Prostate gland (tissue), 2 donors: ENCODE data around the gene DDX39B. TPM values are rescaled to one million over a fixed set of nuclear protein-coding genes. Genes with fewer than 3 reads are reported as not detected.

Experiments
- DNase-seq: peaks from one replicate; pipeline ENCODE4 v3.0.0-alpha.2; 2019; ENCODE audit warnings: low spot score
- H3K27ac ChIP-seq, 2 donors: fragments of 200-600 bp; sonication (generic); 2 replicates each; pipeline ENCODE4 v1.5.1; 2017 to 2019
- H3K27me3 ChIP-seq: fragments of 200-600 bp; sonication (generic); replicated peaks from 2 replicates; pipeline ENCODE4 v1.5.1; 2019; ENCODE audit not compliant: insufficient read depth
- H3K36me3 ChIP-seq, 2 donors: fragments of 200-600 bp; sonication (generic); 1 replicate in 1 of 2; 2 replicates in 1 of 2; pipeline versions ENCODE4 v1.5.1 to v1.8.1; 2017 to 2019
- H3K4me1 ChIP-seq: fragments of 200-600 bp; sonication (generic); replicated peaks from 2 replicates; pipeline ENCODE4 v1.5.1; 2019
- H3K4me3 ChIP-seq, 2 donors: fragments of 200-600 bp; sonication (generic); 2 replicates each; pipeline ENCODE4 v1.5.1; 2017 to 2019
- H3K9me3 ChIP-seq: fragments of 200-600 bp; sonication (generic); 2 replicates; pipeline ENCODE4 v1.5.1; 2017
- POLR2A ChIP-seq: fragments of 450-650 bp; IDR thresholded peaks from one replicate; pipeline ENCODE4 v1.6.1; 2016; ENCODE audit warnings: antibody characterized with exemption, mild to moderate bottlenecking
- POLR2AphosphoS5 ChIP-seq: sonication (generic); formaldehyde crosslinking; IDR thresholded peaks from one replicate; pipeline ENCODE4 v1.6.1; 2017; ENCODE audit warnings: antibody characterized with exemption
- WGBS: methylation state at CpG from one replicate; pipeline ENCODE4 v1.1.5; 2018; 5-methylcytosine and 5-hydroxymethylcytosine counted together
- intact Hi-C: fragments of 100-400 bp; cut with DNase I; formaldehyde crosslinking; loops from one replicate; pipeline ENCODE4 v1.14.2; 2022
- total RNA-seq, 2 donors: library from RNA; depleted of rRNA; stranded (reverse); fragments of >200 nt; gene quantifications; one replicate each; pipeline ENCODE4 v1.1.0, GENCODE V29; 2016
- TF ChIP-seq, protein P1 (sequence below), 4 experiments: fragments of 200-600 bp in 2 of 4; fragments of 450-650 bp in 2 of 4; sonication (generic) in 2 of 4; IDR thresholded peaks; 1 replicate in 3 of 4; 2 replicates in 1 of 4; pipeline ENCODE4 v1.5.1; 2016 to 2019; ENCODE audit warnings: antibody characterized with exemption in 4 of 4, mild to moderate bottlenecking in 2 of 4, moderate library complexity in 2 of 4

DDX39B gene
- total RNA-seq, 2 donors from 2014 or later: 227 to 390 TPM

GRCh38 chr6:31529329-31530150 lies 12.3 kb downstream of the DDX39B start:
- H3K36me3 ChIP-seq: peaks cover 11 to 14% of the 10 kb centered on the region in 2 donors
- DNase-seq: no peak
- H3K27ac ChIP-seq: no peak overlapping the region
- no peaks in the 10 kb centered on the region for H3K27me3 ChIP-seq
- TF ChIP-seq, protein P1, sequence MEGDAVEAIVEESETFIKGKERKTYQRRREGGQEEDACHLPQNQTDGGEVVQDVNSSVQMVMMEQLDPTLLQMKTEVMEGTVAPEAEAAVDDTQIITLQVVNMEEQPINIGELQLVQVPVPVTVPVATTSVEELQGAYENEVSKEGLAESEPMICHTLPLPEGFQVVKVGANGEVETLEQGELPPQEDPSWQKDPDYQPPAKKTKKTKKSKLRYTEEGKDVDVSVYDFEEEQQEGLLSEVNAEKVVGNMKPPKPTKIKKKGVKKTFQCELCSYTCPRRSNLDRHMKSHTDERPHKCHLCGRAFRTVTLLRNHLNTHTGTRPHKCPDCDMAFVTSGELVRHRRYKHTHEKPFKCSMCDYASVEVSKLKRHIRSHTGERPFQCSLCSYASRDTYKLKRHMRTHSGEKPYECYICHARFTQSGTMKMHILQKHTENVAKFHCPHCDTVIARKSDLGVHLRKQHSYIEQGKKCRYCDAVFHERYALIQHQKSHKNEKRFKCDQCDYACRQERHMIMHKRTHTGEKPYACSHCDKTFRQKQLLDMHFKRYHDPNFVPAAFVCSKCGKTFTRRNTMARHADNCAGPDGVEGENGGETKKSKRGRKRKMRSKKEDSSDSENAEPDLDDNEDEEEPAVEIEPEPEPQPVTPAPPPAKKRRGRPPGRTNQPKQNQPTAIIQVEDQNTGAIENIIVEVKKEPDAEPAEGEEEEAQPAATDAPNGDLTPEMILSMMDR (IDR thresholded peaks at IDR 0.05): no peak
- TF ChIP-seq POLR2A (no peak), POLR2AphosphoS5 (no peak)
- intact Hi-C loops: no loop called here
- 44% methylated on average over 12 of the region's 12 CpGs for WGBS
- no peaks in the 10 kb centered on the region for H3K9me3 ChIP-seq
- no peaks in the 10 kb centered on the region for H3K4me1 ChIP-seq
- H3K4me3 ChIP-seq: no peak overlapping the region

GRCh38 chr6:31528821-31529328 lies 12.9 kb downstream of the DDX39B start, which contains the start of gene MCCD1:
MCCD1 (plus strand) TSS chr6:31528962; CDS start chr6:31529015, 53 bp downstream.
- intact Hi-C loops: no loop called here
- Histone ChIP-seq H3K9me3 (no peaks in the 10 kb centered on the region), H3K27me3 (no peaks in the 10 kb centered on the region), H3K4me1 (no peaks in the 10 kb centered on the region), H3K36me3 (peaks cover 11 to 13% of the 10 kb centered on the region in 2 donors), H3K27ac (no peak within 1 kb of the TSS), H3K4me3 (no peak within 1 kb of the TSS)
- WGBS: 74% methylated on average over 7 of the region's 7 CpGs
- TF ChIP-seq POLR2AphosphoS5: no peak
- TF ChIP-seq, protein P1 (IDR thresholded peaks at IDR 0.05): no peak
- no peak for TF ChIP-seq POLR2A
- no peak for DNase-seq

GRCh38 chr6:31528307-31528777 lies 13.5 kb downstream of the DDX39B start:
- Histone ChIP-seq H3K4me1 (no peaks in the 10 kb centered on the region), H3K27me3 (no peaks in the 10 kb centered on the region), H3K36me3 (peaks cover 11 to 13% of the 10 kb centered on the region in 2 donors), H3K27ac (no peak overlapping the region), H3K4me3 (no peak overlapping the region), H3K9me3 (no peaks in the 10 kb centered on the region)
- TF ChIP-seq, protein P1 (IDR thresholded peaks at IDR 0.05): no peak
- no peak for TF ChIP-seq POLR2AphosphoS5
- TF ChIP-seq POLR2A: no peak
- intact Hi-C loops: no loop called here
- no peak for DNase-seq
- WGBS: 78% methylated on average over 4 of the region's 4 CpGs

DNA sequence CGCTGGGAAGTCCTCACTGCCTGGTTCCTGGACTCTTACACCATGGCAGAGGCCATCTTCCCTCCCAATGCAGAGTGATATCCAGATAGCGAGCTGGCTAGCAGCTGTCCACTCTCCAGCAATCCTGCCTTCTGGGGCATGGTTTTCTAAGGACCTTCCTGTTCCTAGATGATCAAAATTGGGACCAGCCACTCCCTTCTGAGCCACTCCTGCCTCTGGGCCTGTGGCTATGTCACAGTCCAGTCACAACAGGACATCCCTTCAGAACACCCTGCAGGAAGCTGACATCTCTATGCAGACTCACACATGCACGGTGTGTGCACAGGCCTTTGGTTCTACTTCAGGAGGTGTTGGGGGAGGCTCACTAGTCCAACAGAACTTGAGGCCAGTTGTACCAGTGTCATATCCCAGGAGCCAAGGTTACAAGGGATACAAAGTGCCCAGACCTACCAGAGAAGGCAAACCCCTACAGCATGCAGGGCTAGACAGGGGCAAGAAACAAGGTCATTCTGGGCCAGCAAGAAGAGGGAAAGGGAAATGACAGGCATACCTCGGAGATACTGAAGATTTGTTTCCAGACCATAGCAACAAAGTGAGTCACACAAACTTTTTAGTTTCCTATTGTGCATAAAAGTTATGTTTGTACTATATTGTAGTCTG lies 15.7 kb downstream of the DDX39B start:
- peaks cover 4% of the 10 kb centered on the region in 2 donors for H3K36me3 ChIP-seq
- intact Hi-C loops: no loop called here
- H3K4me1 ChIP-seq: no peaks in the 10 kb centered on the region
- WGBS: 81% methylated on average over 4 of the region's 4 CpGs
- H3K27me3 ChIP-seq: no peaks in the 10 kb centered on the region
- H3K9me3 ChIP-seq: no peaks in the 10 kb centered on the region
- no peak for DNase-seq
- no peak for TF ChIP-seq POLR2A
- TF ChIP-seq POLR2AphosphoS5: no peak
- TF ChIP-seq, protein P1 (IDR thresholded peaks at IDR 0.05): no peak
- no peak overlapping the region for H3K27ac ChIP-seq
- H3K4me3 ChIP-seq: no peak overlapping the region
